22Rv1 (cell line): ENCODE data around the gene DPEP1.
"Not testable (repeated sequence)": the region's sequence is repeated elsewhere in the genome, so short reads cannot be mapped to it uniquely, and the experiment has no call there.

Source experiments
- H3K27ac ChIP-seq: fragments of 450-650 bp; 2 replicates; pipeline ENCODE4 v1.5.1; 2017
- ZFX ChIP-seq: fragments of 450-650 bp; IDR thresholded peaks from 2 replicates; pipeline ENCODE4 v1.6.1; 2017; ENCODE audit warnings: antibody characterized with exemption, borderline replicate concordance
- TF ChIP-seq, protein P1 (sequence below): fragments of 450-650 bp; IDR thresholded peaks from 2 replicates; pipeline ENCODE4 v1.5.1; 2017; ENCODE audit warnings: mild to moderate bottlenecking

DPEP1 gene

DNA sequence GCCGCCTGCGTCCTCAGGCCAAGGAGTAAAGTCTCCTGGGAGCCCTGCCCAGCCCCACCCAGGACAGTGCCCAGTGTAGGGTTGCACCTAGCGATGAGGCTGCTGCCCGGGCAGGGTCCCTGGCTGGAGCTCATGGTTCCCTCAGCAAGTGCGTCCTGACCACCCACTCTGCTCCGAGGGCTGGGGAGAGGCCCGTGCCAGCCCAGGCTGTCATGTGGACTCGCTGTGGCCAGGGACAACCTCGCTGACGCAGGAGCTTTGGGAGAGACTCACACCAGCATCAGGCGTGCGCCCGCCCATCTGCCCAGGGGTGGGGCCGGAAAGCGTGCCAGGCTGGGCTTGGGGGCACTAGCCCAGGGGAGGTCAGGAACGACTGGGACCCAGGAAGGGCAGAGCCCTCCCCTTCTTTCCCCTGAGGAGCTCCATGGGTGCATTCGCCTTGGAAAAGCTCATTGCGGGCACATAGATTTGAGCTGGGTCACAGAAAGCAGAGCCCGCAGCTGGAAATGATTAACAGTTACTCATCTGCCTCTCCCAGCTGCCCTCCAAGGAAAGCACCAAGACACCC, 19.7 kb downstream of the DPEP1 start:
- no peak overlapping the region for H3K27ac ChIP-seq
- no peak for TF ChIP-seq ZFX
- TF ChIP-seq, protein P1, sequence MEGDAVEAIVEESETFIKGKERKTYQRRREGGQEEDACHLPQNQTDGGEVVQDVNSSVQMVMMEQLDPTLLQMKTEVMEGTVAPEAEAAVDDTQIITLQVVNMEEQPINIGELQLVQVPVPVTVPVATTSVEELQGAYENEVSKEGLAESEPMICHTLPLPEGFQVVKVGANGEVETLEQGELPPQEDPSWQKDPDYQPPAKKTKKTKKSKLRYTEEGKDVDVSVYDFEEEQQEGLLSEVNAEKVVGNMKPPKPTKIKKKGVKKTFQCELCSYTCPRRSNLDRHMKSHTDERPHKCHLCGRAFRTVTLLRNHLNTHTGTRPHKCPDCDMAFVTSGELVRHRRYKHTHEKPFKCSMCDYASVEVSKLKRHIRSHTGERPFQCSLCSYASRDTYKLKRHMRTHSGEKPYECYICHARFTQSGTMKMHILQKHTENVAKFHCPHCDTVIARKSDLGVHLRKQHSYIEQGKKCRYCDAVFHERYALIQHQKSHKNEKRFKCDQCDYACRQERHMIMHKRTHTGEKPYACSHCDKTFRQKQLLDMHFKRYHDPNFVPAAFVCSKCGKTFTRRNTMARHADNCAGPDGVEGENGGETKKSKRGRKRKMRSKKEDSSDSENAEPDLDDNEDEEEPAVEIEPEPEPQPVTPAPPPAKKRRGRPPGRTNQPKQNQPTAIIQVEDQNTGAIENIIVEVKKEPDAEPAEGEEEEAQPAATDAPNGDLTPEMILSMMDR, result no peak

DNA sequence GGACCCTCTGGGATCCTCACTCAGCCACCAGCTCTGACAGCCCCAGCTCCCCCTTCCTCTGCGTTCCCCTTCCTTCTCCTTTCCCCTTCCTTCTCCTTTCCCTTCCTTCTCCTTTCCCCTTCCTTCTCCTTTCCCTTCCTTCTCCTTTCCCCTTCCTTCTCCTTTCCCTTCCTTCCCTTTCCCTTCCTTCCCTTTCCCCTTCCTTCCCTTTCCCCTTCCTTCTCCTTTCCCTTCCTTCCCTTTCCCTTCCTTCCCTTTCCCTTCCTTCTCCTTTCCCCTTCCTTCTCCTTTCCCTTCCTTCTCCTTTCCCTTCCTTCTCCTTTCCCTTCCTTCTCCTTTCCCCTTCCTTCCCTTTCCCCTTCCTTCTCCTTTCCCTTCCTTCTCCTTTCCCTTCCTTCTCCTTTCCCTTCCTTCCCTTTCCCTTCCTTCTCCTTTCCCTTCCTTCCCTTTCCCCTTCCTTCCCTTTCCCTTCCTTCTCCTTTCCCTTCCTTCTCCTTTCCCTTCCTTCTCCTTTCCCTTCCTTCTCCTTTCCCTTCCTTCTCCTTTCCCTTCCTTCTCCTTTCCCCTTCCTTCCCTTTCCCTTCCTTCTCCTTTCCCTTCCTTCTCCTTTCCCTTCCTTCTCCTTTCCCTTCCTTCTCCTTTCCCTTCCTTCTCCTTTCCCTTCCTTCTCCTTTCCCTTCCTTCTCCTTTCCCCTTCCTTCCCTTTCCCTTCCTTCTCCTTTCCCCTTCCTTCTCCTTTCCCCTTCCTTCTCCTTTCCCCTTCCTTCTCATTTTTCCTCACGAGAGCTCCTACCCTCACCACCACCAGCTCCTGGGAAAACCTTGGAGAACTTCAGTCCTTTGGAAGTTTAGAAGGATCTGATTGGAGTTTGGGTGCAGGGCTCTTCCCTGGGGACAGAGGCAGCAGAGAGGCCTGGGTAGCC, 21.3 kb downstream of the DPEP1 start:
- H3K27ac ChIP-seq, result not testable (repeated sequence)

DNA sequence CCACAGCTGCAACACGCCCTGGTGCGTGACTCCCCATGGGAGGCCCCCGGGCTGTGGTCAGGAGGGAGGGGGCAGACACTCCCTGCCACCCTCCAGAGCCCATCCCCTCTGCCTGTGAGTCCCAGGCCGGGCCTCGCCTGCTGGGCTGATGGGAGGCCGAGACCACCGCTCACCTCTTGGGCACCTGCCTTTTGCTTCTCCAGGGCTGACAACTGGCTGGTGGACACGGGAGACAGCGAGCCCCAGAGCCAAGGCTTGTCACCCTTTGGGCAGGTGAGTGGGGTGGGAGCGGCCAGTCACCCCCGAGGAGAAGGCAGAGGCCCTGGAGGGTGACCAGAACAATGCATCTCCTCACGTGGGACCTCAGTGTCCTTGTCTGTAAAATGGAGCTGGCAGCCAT, 23.2 kb downstream of the DPEP1 start:
- TF ChIP-seq ZFX, result no peak
- no peak overlapping the region for H3K27ac ChIP-seq

DNA sequence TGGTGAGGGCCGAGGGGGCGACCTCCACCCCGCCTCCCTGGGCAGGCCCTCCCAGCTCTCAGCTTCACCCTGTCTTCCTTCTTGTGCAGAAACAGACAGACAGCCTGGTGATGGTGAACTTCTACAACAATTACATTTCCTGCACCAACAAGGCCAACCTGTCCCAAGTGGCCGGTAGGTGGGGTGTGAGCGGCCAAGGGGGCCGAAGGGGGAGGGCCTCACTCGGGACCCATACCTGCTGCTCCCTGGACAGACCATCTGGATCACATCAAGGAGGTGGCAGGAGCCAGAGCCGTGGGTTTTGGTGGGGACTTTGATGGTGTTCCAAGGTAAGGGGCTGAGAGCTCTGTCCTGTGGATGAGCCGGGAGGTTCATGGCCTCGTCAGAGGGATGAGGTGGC, 23.9 kb downstream of the DPEP1 start:
- TF ChIP-seq, protein P1, result no peak
- no peak for TF ChIP-seq ZFX
- H3K27ac ChIP-seq, result no peak overlapping the region

DNA sequence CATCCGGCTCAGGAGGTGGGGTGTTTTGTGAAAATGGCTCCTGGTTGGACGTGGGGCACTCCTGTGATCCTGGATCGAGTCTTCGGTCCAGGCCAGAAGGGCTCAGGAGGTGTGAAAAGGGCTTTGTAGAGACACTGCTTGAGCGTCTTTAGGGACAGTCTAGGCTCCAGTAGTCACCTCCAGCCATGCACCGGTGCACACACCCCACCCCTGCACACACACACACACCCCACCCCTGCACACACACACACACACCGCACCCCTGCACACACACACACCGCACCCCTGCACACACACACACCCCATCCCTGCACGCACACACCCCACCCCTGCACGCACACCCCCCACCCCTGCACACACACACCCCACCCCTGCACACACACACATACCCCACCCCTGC, 25.0 kb downstream of the DPEP1 start:
- TF ChIP-seq, protein P1, result no peak
- TF ChIP-seq ZFX, result no peak
- no peak overlapping the region for H3K27ac ChIP-seq

DNA sequence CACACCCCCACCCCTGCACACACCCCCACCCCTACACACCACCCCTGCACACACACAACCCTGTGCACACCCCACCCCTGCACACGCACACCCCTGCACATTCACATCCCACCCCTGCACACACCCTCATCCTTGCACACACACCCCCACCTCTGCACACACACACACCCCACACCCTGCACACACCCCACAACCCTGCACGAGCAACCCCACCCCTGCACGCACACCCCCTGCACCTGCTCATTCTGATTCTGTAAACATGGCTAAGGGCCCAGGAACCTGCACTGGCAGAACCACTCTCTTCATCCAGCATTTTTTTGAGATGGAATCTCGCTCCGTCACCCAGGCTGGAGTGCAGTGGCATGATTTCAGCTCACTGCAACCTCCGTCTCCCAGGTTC, 25.9 kb downstream of the DPEP1 start:
- no peak overlapping the region for H3K27ac ChIP-seq
- no peak for TF ChIP-seq ZFX
- TF ChIP-seq, protein P1, result no peak

DNA sequence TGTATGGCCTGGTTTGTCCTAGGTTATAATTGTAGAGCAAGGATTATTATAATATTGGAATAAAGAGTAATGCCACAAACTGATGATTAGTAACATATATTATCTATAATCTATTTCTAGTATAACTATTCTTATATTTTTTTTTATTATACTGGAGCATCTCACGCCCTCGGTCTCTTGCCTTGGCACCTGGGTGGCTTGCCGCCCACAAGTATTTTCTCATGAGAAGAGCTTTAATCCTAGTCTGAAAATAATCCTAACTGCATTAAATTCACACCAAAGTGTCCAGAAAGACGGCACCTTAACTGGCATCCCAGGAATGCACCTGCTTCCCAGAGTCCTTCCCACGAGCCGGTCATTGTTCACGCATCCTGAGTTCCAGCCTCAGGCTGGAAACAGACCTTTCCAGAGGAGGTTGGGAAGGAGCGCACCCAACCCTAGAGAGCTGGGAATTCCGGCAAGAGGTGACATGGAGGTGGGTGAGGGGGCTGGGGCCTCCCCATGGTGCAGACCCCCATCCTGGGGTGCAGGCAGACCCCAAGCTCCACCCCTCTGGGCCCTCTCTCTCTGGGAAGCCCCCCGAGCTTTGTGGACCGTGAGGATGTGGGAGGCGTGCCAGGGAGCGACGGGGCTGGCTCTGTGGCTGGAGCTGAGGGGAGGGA, 28.1 kb downstream of the DPEP1 start:
- TF ChIP-seq, protein P1, result peak; percentile 56
- TF ChIP-seq ZFX, result no peak

DNA sequence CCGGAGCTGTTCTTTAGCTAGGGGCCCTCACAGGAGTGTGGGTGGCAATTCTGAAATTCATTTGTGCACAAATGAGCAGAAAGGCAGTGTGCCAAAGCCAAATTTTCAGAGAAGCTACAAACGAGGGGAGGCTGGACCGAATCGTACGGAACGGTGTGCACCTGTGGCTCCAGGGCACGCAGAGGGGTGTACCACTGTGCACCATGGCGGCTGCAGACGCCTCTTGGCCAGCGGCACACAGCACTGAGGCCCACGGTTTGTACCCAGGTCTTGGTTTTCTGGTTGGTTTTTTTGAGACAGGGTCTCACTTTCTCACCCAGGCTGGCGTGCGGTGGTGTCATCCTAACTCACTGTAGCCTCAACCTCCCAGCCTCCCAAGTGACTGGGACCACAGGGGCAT, 29.1 kb downstream of the DPEP1 start:
- TF ChIP-seq ZFX, result no peak
- TF ChIP-seq, protein P1, result no peak
- peak overlapping the region; percentile 12; the same call in 1 of the 2 replicates for H3K27ac ChIP-seq

More for the DNA sequence above, 28.1 kb downstream of the DPEP1 start:
- no peak overlapping the region for H3K27ac ChIP-seq
